ENCODE data around the gene STX17.
"Not testable (repeated sequence)": the region's sequence is repeated elsewhere in the genome, so short reads cannot be mapped to it uniquely, and the experiment has no call there.

The STX17 gene

DNA sequence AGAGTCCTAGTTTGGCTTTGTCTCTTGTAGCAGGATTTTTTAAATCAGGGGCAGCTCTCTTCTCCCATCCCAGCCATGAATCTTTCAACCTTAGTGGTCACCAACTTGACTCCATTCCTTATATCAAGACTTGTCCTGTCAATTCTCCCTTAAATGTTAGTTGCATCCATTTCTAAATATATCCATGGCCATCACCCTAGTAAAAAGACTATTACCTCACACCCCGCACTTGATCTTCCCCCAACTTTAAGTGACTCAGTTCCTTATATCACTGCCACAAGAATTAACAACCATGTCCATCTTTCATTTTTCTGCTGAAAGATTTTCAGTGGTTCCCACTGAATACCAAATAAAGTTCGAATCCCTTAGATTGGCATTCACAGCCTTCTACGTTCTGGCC is 67.0 kb downstream of the STX17 start:
- DNase-seq = no peak

DNA sequence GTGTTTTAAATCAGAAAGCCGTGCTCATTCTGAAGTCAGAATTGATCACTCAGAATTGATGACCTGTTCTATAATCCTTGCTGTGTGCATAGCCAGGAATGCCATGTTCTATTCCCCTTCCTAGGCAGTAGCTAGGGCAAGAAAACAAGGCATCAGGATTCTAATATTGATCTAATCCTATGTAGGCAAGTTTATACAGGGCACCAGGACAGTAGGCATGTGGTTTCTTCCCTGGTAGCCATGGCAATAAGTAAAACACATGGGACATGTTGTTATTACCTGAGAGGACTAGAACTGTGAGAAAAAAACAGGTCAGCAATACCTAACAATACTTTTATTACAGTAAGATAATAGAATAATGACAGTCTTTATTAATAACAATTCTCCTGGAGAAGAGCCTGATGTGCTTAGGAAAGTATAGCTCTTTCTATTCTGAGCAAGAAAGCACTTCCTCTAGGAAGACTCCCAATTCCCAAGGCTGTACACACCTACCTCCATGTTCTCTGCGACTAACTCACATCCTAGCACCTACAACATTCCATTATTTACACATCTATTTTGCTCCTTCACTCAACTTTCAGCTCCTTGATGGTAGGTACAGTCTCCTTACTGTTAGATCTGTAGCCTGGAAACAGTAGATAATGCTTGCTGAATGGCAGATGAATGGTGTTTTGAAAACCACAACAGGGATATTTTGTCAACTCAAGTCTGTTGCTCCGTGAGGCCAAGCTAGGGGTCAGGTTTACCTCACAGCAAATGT is 70.8 kb downstream of the STX17 start:
- no peak for DNase-seq

DNA sequence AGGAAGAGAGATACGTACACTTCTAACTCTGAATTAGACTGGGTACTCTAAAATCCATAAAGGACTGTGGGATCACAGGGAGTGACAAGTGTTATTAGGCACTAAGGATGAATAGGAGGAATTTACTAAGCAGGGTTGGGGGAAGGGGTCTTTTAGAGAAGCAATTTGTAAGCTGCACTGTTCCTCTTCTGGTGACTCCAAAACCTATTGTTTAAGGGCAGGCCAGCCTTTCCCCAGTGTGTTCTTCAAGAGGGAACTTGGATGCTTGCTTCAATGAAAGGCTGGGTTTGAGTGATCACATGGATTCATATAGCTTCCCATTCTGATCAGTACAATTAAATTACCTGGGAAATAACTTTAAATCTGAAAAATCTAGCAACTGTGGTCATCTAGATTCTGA is 71.8 kb downstream of the STX17 start:
- no peak for DNase-seq

DNA sequence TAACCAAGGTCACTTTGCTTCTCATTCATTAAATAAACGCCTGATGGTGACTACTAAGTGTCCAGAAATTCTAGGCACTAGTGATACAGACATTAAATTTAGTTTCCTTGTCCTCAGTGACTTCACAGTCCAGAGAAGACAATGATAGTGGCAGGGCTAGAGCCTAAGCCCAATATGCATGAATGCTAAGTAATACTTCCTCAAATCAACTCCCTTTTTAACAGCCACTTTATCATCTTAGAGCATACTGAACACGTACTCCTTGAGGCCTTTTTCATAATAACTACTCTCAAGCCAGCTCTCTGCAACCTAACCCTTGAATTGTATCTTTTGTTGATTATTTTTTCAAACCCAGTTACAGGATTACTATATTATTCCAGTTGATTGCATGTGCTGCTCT is 74.1 kb downstream of the STX17 start:
- DNase-seq = no peak

DNA sequence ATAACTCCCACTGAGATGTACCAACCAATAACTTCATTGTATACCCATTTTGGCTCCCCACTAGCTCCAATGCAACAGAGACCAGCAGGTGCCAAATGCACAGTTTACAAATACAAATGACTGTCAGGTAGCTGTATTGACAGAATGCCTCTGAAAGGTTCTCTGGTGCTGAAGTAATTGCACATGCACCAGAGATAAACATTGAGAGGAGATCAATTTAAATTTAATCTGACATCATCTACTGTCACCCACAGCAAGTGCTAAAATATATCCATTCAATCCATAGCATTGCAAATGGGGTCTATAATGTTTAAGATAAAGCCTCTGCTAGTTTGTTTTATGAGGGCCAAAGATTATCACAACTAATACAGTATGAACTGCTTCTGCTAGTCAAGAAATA is 80.2 kb downstream of the STX17 start:
- DNase-seq = no peak

DNA sequence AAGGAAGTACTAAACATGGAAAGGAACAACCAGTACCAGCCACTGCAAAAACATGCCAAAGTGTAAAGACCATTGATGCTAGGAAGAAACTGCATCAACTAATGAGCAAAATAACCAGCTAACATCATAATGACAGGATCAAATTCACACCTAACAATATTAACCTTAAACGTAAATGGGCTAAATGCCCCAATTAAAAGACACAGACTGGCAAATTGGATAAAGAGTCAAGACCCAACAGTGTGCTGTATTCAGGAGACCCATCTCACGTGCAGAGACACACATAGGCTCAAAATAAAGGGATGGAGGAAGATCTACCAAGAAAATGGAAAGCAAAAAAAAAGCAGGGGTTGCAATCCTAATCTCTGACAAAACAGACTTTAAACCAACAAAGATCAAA is 84.1 kb downstream of the STX17 start:
- not testable (repeated sequence) for DNase-seq

DNA sequence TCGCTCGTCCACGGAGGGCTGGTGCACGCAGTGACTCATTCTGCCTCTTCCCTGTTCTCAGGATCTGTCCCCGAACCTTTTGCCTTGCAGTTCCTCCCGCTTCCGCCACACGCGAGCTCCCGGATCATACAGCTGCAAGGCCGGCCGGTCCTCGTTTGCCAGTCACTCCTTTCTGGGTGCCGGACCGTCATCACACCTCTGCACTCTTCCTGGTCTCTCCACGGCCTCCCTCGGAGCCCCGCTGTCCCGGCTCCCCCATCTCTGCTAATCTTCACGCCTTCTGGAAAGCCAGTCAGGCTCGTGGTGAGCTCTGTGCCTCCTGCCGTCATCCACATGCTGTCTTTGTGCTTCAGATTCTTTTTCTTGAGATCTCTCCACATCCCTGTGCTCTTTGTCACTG is 91.8 kb downstream of the STX17 start:
- DNase-seq = no peak

DNA sequence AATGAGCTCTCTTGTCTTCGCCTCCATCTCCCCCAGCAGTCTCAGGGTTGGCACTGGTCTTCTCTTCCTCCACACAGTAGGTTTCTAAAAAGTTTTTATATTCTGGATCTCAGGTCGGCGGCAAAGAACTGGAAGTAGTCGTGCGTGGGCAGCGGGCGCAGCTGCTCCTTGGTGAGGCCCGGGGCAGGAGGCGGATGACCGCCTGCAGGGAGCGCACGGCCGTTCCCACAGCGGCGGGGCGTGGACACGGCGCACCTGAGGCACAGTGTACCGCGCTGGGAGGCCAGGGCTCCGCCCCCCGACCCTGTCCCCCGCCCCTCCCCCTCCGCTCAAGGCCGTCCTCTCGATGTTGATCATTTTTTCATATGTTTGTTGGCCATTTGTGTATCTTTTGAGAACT is 92.4 kb downstream of the STX17 start:
- no peak for DNase-seq

DNA sequence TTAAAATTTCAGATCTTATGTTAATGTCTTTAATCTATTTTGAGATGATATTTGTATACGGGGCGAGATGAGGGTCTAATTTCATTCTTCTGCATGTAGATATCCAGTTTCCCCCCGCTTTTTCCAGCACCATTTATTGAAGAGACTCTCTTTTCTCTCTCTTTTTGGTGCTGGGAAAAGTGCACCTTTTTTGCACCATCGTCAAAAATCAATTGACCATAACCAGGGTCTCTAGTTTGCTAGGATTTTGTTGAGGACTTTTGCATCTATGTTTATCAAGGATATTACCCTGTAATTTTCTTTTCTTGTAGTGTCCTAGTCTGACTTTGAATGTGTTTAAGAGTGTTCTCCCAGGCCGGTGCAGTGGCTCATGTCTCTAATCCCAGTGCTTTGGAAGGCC is 93.3 kb downstream of the STX17 start:
- no peak for DNase-seq

DNA sequence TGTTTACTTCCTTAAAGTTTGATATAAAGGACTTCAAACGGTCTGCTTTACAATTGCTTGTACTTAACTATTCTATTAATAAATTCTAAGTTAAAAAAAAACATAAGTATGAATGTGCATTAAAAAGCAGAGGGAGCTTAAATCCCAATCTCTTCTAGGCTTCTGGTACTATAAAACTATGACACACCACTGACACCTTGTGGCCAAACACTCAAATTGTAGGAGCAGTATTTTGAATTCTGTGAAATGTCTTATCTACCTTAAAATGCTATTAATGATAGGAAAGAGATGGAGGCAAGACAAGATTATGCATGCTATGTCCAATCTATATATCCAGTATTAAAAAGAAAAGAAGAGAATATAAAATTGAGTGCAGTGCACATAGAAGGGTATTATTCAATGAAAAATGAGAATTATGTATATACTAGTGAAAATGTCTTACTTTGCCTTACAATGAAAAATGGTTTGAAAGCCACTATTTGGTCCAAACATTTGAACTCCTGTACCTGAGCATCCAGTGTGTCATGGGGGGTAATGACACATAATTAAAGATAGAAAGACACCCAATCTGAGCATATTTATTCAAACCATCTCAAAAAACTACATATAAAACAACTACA is 104.7 kb downstream of the STX17 start:
- peak in 1 of 2 experiments; percentile 28 for DNase-seq

DNA sequence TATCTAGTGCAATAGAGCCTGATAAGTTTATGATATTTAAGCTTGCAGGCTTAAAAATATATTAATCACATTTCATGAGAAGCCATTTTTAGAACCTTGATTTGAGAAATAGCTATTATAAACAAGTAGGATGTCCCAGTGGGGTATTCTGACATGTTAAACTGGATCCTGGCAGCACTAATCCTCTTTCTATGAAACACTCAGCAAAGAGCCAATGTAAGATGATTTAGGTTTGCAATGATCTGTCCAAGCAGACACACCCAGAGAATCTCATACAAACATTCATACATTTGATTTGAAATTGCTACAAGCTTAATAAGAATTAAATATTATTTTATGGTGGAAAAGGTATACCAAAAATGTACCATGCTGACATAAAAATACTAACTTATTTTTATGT is 105.8 kb downstream of the STX17 start:
- DNase-seq = no peak

DNA sequence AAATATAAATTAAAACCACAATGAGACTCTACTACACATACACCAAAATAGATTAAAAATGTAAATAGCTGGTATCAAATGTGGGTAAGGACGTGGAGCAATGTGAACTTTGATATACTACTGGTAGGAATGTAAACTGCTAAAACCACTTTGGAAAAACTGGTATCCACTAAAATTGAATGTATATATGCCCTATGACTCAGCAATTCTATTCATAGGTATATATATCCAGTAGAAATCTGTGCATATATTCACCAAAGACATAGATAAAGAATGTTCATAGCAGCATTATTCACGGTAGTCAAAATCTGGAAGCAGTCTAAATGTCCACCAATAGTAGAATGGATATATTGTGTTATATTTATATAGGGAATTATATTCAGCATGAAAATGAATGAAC is 107.1 kb downstream of the STX17 start:
- DNase-seq = no peak

DNA sequence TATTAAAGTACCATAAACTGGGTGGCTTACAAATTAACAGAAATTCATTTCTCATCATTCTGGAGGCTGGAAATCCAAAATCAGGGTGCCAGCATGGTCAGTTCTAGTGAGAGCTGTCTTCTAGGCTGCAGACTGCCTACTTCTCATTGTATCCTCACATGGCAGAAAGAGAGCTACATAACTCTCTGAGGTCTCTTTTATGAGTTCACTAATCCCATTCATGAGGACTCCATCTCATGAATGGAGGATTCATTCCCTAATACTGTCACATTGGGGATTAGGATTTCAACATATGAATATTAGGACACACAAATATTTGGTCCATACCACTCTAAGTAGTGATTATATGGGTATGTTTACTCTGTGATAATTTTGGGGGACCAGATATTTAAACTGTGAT is 108.4 kb downstream of the STX17 start:
- no peak for DNase-seq

DNA sequence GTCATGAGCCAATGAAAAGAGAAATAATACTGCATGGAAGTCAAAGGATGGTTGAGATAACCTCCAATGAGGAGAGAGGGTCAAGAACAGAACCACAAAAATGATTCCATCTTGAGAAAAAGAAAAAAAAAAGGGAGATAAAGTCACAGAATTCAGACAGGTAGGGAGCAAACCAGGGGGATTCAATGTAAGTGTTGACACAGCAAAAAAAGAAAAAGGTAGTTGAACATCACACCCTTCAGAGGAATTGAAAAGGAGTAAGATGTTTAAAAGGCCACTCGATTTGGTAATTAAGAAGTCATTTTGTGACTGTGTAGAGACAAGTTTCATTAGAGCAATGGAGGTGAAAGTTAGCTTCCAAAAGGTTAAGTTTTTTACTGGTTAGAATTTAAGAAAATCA is 113.1 kb downstream of the STX17 start:
- DNase-seq = no peak

All from activated T-cell treated with anti-CD3 and anti-CD28 coated beads, Interleukin-2, amount 50 U/mL, for 48 hours (primary cell).